CD4-positive, alpha-beta T cell treated with Interleukin-17A for 1 hour (primary cell): Measurements from ENCODE around the gene SLC16A13.

Source experiments
- DNase-seq: peaks from one replicate; pipeline ENCODE4 v3.0.0-alpha.2; 2020

The SLC16A13 gene

DNA sequence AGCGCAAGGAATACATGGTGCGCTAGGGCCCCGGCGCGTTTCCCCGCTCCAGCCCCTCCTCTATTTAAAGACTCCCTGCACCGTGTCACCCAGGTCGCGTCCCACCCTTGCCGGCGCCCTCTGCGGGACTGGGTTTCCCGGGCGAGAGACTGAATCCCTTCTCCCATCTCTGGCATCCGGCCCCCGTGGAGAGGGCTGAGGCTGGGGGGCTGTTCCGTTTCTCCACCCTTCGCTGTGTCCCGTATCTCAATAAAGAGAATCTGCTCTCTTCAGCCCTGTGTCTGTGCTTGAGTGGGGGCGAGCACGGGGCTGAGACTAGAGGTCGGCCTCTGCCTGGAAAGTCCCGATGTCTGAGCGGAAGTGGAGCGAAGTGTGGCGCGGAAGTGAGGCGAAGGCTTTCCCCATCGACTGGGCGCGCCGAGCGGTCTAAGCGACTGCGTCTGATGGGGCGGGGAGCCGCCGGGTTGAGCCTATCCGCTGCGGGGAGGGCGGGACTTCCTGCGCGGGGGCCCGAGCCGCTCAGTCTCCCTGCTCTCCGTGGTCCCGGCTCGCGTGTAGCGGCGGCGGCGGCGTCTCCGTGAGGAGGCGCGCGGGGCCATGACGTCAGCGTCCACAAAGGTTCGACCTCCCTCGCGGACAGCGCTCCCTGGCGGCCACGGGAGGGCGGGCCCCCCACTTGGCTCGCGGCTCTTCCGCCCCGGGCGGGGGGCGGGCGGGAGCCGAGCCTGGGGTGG, 21.4 kb upstream of the SLC16A13 start:
- DNase-seq: peak; percentile 99

DNA sequence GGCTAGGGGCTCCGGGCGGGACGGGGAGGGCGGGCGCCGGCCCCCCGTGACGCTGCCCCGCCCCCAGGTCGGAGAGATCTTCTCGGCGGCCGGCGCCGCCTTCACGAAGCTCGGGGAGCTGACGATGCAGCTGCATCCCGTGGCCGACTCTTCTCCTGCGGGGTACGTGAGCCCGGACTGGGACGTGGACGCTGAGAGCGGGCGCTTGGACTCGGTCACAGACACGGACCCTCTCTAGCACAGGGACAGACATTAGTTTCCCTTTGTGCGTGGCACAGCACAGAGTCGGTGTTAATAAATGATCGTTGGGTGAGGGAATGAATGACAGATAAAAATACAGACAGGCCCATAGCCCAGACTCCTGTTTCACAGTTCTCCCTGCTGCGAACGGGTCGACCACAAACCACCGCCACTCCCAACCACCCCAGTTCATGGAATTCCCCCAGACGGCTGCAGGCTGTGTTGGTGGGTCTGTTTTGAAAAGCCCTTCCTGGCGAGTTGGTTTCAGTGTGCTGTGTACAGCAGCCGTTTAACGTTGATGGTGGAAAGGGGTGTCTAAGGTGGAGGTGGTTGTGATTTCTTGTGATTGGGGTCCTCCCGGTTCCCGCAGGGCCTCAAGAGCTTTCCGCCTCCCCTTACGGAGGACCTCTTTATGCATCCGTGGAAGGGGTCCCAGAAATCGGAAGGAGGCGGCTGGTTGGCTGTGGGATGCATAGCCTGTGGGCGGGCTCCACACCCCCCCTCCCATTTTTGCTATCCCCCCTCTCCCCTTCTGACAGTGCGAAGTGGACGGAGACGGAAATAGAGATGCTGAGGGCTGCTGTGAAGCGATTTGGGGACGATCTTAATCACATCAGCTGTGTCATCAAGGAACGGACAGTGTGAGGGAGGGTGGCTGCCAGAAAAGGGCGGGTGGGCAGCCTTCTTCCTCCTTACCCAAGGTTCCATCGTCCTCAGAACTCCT, 20.5 kb upstream of the SLC16A13 start:
- DNase-seq: peak; percentile 95

DNA sequence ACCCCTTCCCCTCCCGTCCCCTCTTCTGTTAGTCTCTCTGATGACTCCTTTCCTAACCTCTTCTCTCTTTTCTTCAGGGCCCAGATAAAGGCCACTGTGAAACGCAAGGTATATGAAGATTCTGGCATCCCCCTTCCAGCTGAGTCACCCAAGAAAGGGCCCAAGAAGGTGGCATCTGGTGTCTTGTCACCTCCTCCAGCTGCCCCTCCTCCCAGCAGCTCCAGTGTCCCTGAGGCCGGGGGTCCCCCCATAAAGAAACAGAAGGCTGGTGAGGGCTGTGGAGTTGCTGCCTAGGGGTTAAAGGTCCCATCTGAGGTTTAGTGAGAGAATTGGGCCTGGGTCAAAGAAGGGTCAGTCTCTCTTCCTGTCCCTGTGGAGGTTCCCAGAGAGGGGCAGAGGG, 19.4 kb upstream of the SLC16A13 start:
- no peak for DNase-seq

DNA sequence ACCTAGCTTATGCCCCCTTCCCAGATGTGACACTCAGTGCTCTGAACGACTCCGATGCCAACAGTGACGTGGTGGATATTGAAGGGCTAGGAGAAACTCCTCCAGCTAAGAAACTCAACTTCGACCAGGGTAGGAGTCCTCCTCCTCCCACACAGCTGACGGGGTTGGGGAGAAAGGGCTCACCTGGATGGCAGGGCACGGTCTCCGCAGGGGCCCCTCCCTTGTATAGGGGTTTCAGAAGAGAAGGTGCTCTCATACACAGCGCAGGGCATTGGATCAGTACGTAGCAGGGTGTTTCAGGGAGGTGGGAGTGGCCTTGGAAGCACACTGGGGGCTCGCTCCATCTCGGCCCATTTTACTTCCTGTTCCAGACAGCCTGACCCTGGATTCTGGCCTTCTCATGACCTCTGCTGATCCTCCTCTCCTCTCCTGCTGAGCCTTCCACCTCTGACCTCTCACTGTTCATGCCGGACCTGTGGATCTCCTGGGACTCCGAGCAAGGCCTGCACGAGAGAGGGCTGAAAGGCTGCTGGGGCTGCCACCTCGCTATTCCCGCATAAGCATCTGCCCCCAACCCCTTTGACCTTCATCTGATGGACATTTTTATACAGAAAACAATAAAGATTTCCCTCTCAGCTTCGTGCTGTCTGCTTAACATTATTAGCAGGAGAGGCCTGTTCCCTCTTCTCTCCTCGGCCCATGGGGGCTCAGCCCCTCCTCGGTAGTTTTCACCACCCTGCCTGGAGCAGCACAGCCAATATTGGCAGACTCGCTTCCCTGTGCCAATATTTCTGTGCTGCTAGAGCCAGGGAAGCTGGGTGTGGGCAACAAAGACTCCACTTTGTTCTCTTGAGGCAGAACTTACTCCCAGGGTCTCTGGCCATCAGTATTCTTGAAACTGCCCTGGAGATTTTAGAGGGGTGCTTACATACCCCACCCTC, 18.7 kb upstream of the SLC16A13 start:
- no peak for DNase-seq

DNA sequence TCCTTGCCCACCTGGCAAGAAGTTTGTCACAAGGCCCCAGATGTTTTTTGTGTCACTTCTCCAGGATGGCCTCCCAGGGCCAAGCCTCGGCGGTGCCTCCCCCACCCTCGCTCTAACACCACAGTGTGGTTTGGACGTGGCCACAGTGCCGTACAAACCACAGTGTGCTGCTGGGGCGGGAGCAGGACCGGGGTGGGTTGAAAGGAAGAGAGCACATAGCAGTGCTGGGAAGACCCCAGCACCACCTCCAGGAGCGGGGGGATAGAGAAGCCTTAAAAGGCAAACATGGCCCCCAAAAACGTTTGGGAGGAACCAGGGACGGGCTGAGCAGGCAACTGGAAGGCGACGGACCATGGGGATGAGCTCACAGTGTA, 18.0 kb upstream of the SLC16A13 start:
- peak; percentile 40 for DNase-seq

DNA sequence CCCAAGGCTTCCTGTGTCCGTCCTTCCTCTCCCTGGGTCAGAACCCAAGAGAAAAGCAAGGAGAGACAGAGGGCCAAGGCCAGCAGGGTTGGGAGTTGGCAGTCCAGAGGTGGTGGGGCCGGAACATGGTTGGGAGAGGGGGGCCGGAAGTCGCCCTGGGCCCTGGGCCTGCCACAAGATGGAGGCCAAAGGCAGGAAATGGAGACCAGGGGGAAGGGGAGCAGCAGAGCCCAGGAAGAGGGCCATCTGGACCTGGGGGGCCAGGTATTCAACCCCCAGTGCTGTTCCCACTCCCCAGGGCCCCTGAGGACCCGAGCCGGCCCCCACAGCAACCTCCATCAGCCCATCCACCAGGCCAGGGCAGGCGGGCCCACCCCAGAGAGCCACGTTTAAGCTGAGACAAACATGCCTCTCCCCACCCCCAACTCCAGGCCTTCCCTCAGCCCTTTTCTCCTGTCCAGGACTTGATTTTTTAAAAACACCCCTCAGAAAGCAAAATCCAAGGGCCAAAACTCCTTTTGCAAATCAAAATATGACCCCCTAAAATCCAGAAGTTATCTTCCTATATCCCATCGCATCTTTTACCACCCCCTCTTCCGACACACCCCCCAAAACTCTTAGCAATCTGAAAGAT, 17.4 kb upstream of the SLC16A13 start:
- DNase-seq: no peak

DNA sequence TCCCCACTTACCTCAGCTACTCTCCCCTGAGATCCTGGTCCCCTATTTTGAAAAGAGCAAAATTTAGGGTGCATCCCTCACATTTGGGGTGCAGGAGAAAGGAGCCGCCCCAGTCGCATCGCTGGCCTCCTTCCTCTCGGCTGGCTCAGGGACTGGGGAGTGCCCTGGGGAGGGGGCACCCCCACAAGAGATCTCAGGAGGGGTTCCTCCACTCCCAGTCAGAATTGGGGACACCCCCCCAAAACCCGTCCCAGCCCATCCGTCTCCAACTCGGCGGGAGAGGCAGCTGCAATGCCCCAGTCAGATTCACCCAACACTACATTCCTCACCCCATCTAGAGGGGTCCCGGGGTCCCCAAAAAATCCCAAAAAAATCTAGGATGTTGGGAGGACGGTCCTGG, 16.4 kb upstream of the SLC16A13 start:
- no peak for DNase-seq

DNA sequence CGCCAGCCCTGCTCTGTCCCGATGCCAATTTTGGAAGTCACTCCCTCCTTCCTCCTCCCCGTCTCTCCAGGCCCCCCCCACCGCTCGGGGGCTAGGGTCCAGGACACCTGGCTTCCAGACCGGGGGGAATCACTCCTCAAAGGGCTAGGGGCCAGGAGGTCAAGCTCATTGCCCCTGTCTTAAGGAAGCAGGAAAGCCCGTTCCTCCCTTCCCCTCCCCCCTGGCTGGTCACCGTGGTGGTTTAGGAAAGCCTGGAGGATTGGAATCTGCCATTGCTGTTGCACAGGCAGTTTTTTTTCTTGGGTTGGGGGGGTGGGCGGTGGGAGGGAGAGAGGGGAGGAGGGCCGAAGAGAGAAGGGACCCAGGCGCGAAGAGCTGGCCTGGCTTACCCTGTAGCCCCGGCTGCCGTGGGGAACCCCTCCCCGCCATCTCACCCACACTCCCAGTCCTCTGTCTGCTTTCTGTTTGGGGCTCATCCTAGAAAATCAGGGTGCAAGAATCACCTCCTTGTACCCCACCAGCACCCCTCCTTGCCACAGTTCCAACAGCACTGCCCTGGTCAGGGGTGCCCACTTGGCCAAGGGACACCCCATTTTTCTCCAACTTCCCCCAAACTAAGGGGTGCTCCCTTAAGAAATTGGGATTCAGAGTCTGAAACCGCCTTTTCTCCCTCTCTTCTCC, 15.8 kb upstream of the SLC16A13 start:
- no peak for DNase-seq

DNA sequence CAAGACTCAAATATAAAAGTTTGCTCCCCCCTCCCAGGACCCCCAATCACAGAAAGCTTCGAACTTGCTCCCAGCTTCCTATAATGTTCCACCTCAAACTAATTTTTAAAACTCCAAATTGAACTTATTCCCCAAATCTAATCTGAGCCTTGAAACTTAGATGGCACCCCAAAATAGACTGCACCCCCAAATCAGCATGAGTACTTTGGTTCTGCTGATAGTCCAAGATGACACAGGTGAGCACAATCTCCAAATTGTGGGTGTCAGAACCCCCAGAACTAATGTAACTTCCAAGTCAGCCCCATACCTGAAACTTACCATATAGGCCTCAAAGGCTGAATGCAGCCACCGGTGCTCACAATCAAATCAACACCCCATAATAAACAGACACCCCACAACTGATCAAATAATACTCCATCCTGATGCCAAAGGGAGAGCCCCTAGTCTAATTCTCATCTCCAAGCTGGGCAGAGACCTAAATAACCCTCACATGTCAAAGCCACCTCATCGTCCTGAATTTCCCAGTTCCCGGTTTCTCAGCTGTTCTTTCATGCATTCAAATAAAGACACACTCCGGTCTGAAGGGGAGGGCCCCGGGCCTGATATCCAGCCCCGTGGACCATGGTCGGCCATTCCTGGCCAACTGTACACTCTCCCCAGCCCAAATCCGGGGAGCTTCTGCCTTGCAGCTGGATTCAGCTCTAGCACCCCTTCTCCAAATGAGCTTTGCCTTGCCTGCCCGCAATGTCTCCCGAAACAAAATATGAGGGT, 14.7 kb upstream of the SLC16A13 start:
- DNase-seq: no peak

DNA sequence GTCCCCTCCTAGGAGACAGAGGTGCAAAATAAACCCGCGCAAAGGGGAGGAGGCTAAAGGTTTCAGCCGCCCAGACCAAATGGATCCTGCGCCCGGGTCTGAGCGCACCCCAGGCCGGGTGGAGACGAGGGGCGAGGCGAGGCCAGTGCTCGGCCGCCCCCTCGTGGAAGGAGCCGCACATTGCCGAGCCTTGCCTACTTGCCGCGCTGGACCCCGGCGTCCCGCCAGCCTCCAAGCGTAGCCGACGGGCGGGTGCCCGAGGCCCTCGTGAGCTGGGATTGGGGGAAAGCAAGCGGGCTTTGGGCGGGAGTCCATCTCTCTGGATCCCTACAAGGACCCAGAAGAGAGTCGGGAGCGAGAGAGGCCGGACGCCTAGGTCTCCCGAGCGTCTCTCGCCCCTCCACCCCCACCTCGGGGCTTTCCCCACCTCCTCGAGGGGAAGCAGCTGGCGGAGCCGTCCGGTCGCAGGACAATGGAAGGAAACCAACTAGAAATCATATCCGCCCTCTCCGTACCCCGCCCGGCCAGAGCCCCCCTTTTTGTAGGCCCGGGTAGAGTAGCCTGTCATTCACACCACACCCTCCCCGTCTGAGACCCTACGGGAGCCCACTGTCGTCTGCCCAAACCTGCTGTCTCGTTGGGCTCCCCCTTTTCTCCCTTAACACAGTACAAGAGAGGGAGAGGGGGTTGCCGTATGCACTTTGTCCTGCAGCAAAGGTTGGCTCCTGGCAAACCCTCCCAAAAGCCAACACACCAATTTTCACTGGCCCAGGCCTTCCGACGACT, 13.6 kb upstream of the SLC16A13 start:
- DNase-seq: peak; percentile 84

DNA sequence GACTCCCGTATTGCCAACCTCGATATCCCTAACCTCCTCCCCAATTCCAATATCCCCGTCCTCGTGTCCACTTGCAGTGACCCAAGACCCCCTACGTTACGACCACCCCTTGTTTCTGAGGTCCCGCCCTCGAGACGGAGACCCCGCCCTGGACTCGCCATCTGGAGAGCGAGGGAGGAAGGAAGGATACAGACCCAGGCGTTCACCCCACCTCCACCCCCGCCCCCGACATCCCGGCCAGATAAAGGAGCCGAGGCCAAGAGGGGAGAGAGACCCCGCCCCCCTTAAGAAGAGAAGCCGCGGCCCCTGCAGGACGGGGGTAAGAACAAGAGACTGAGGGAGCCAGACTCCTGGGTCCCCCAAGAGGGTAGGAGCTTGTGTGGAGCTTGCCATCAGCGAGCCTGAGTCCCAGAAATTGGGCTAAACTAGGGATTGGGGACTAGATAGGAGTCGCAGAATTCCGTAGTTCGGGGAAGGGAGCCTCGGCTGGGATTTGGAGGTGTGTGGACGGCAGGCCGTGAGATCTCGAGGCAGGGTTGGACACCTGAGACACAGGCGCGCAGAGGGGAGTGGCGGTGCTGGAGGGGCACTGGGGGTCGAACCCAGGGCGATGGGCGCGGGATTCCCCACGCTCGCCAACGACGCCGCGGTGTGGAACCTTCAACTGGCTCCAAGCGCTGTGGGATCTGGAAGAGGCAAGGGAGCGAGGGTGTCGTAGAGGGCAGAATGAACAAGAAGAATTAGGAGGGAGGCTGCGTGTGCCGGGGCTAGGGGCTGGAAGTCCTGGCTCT, 12.8 kb upstream of the SLC16A13 start, which contains the start of gene BCL6B:
Gene BCL6B (plus strand): TSS at position 270 of the 791 bp plus-strand sequence. CDS start 622 bp downstream, outside the sequence.
- DNase-seq: no peak

DNA sequence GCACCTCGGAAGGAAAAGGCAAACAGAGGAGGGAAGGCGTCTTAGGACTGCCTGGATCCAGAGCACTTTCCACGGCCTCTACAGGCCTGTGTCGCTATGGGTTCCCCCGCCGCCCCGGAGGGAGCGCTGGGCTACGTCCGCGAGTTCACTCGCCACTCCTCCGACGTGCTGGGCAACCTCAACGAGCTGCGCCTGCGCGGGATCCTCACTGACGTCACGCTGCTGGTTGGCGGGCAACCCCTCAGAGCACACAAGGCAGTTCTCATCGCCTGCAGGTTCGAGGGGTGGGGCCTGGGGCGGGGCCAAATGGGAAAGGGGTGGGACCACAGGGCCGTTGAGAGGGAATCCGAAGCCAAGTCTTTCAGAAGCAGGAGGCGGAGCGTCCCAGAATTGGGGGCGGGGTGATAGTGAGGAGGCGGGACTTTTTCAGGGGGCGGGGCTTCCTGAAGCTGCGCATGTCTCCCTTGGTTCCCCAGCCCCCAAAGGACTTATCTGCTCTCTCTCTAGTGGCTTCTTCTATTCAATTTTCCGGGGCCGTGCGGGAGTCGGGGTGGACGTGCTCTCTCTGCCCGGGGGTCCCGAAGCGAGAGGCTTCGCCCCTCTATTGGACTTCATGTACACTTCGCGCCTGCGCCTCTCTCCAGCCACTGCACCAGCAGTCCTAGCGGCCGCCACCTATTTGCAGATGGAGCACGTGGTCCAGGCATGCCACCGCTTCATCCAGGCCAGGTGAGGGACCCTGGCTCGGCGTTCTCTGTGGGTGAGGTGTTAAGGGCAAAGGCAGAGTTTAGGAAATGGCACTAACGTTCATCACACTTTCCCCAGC, 12.0 kb upstream of the SLC16A13 start:
- peak; percentile 98 for DNase-seq

DNA sequence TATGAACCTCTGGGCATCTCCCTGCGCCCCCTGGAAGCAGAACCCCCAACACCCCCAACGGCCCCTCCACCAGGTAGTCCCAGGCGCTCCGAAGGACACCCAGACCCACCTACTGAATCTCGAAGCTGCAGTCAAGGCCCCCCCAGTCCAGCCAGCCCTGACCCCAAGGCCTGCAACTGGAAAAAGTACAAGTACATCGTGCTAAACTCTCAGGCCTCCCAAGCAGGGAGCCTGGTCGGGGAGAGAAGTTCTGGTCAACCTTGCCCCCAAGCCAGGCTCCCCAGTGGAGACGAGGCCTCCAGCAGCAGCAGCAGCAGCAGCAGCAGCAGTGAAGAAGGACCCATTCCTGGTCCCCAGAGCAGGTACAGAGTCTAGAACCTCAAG, 11.4 kb upstream of the SLC16A13 start:
- DNase-seq: no peak

DNA sequence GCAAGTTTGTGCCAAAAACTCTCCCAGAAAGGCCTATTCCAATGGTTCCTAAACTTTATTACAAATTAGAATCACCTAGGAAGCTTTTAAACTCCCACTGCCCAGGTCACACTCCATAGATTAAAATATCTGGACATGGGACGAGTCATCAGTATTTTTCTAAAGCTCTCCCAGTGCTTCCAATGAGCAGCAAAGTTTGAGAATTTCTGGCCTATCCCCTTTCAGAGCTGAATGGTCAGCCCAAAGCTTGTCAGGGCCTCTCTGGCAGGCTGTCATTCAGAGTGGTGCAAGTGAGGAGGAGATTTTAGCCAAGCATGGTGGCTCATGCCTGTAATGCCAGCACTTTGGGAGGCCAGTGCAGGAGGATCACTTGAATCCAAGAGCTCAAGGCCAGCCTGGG, 10.6 kb upstream of the SLC16A13 start:
- DNase-seq: no peak

DNA sequence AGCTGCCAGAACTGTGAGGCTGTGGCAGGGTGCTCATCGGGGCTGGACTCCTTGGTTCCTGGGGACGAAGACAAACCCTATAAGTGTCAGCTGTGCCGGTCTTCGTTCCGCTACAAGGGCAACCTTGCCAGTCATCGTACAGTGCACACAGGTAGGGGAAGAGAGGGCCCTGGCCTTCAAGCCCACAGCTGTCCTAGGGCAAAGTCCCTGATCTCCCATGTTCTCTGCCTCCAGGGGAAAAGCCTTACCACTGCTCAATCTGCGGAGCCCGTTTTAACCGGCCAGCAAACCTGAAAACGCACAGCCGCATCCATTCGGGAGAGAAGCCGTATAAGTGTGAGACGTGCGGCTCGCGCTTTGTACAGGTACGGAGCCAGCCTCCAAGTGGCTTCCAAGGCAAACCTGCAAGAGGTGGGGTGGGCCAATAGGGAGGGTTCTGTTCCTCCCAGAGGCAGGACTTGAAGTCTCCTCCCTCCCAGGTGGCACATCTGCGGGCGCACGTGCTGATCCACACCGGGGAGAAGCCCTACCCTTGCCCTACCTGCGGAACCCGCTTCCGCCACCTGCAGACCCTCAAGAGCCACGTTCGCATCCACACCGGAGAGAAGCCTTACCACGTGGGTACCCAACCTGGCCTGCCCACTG, 9.2 kb upstream of the SLC16A13 start:
- DNase-seq: no peak

DNA sequence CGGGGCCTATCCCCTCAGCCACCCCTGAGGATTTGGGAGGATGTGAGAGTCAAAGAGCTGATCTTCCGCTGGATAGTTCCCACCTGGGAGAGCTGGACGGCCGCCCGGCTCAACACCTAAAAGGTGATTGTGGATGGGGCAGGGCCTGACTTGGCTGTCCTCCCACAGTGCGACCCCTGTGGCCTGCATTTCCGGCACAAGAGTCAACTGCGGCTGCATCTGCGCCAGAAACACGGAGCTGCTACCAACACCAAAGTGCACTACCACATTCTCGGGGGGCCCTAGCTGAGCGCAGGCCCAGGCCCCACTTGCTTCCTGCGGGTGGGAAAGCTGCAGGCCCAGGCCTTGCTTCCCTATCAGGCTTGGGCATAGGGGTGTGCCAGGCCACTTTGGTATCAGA, 8.5 kb upstream of the SLC16A13 start:
- DNase-seq: no peak

DNA sequence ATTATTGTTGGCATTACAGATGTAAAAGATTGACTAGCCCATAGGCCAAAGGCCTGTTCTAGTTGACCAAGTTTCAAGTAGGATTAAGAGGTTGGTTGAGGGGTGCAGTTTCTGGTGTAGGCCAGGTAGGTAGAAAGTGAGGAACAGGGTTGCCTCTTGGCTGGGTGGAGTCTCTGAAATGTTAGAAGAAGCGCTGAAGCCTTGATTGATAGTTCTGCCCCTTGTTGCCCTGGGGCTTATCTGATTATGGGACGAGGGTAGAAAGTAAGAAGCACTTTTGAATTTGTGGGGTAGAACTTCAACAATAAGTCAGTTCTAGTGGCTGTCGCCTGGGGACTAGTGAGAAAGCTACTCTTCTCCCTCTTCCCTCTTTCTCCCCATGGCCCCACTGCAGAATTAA, 6.7 kb upstream of the SLC16A13 start:
- DNase-seq: no peak

DNA sequence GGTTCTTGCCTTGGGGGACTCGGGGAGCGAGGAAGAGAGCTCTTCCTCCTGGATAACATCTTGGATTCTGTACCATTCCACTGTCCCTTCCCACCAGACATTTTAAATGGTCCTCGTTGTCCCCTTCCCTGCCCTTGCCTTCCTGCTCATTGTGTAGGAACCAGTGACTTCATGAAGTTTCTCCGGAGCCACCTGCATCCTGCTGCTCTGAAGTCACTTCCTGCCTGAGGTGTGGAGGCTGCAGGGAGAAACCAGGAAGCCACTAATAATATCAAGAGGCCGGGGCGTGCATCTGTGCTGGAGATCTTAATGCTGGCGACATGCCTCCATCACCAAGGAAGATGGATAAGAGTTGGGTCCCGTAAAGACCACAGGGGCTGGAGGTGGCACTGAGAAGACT, 6.2 kb upstream of the SLC16A13 start:
- DNase-seq: peak; percentile 59
